HepG2 (cell line): ENCODE data around the gene SPTB. TPM values are rescaled to one million over a fixed set of nuclear protein-coding genes. Genes with fewer than 3 reads are reported as not detected.

Experiments used
- DNMT3B ChIP-seq: conservative IDR thresholded peaks from 2 replicates; pipeline ENCODE4 v1.6.1; 2016; ENCODE audit warnings: missing biosample characterization, control low read depth
- FOSL2 ChIP-seq: sonication (generic); formaldehyde crosslinking; IDR thresholded peaks from 2 replicates; pipeline ENCODE4 v1.4.0; 2020; ENCODE audit warnings: missing genetic modification reagents
- GABPB1 ChIP-seq: IDR thresholded peaks from 2 replicates; pipeline ENCODE4 v1.6.1; 2016; ENCODE audit warnings: mild to moderate bottlenecking, missing genetic modification reagents, moderate library complexity, missing compliant biosample characterization
- HBP1 ChIP-seq: IDR thresholded peaks from 2 replicates; pipeline ENCODE4 v1.6.1; 2016; ENCODE audit warnings: low read depth, control low read depth
- MTERF4 ChIP-seq: sonication (generic); formaldehyde crosslinking; IDR thresholded peaks from 2 replicates; pipeline ENCODE4 v1.8.0; 2023; ENCODE audit warnings: mild to moderate bottlenecking, missing genetic modification reagents
- NCOA1 ChIP-seq: sonication (generic); formaldehyde crosslinking; IDR thresholded peaks from 2 replicates; pipeline ENCODE4 v1.9.0; 2021; ENCODE audit warnings: missing genetic modification reagents
- PAXIP1 ChIP-seq: sonication (generic); formaldehyde crosslinking; conservative IDR thresholded peaks from 2 replicates; pipeline ENCODE4 v1.4.0; 2020; ENCODE audit warnings: mild to moderate bottlenecking, missing genetic modification reagents, moderate library complexity
- RFXAP ChIP-seq: sonication (generic); formaldehyde crosslinking; IDR thresholded peaks from 2 replicates; pipeline ENCODE4 v1.4.0; 2020; ENCODE audit warnings: missing genetic modification reagents, borderline replicate concordance
- ZBTB25 ChIP-seq: IDR thresholded peaks from 2 replicates; pipeline ENCODE4 v1.6.1; 2018; ENCODE audit warnings: missing genetic modification reagents
- ZNF205 ChIP-seq: IDR thresholded peaks from 2 replicates; pipeline ENCODE4 v1.6.1; 2018; ENCODE audit warnings: missing biosample characterization, missing genetic modification reagents
- ZNF367 ChIP-seq: sonication (generic); formaldehyde crosslinking; IDR thresholded peaks from 2 replicates; pipeline ENCODE4 v1.4.0; 2020; ENCODE audit warnings: missing genetic modification reagents, borderline replicate concordance
- ZNF839 ChIP-seq: sonication (generic); formaldehyde crosslinking; IDR thresholded peaks from 2 replicates; pipeline ENCODE4 v1.4.0; 2020; ENCODE audit warnings: missing genetic modification reagents, mild to moderate bottlenecking, borderline replicate concordance
- polyA plus RNA-seq, 8 experiments: library from polyadenylated mRNA; depleted of rRNA in 3 of 8; stranded (reverse) in 7 of 8; unstranded in 1 of 8; fragments of >200 nt; fragmentation: Illumina TruSeq in 4 of 8; extraction: Trizol in 4 of 8; gene quantifications; 2 replicates each; pipeline versions ENCODE4 v1.2.1 to v1.2.3, GENCODE V29; 2011 to 2016; ENCODE audit warnings: low read depth in 4 of 8, missing spikeins in 1 of 8, mixed read lengths in 1 of 8; ENCODE audit not compliant: insufficient read depth in 1 of 8
- total RNA-seq, 5 experiments: library from RNA; depleted of rRNA; stranded (reverse); fragments of >200 nt; fragmentation: Illumina TruSeq; extraction: Trizol; gene quantifications; 2 replicates each; pipeline ENCODE4 v1.2.3, GENCODE V29; 2016; ENCODE audit warnings: low read depth in 1 of 5
- TF ChIP-seq, protein P1 (sequence below): IDR thresholded peaks from 2 replicates; pipeline ENCODE4 v1.6.1; 2016; ENCODE audit warnings: mild to moderate bottlenecking, missing biosample characterization, missing genetic modification reagents
- TF ChIP-seq, protein P2 (sequence below): sonication (generic); formaldehyde crosslinking; IDR thresholded peaks from 2 replicates; pipeline ENCODE4 v1.9.0; 2021; ENCODE audit warnings: mild to moderate bottlenecking, missing genetic modification reagents

SPTB gene
- total and polyA plus RNA-seq, 2 of the 13 experiments (the other 11 are each of a cell fraction or from before 2014, with no cell fraction given), result 0.01 to 0.02 TPM

- no peak for TF ChIP-seq GABPB1 (CRISPR knock-in tag)
- no peak for TF ChIP-seq RFXAP
- TF ChIP-seq ZBTB25, result no peak
- TF ChIP-seq ZNF205 (CRISPR knock-in tag), result no peak
- no peak for TF ChIP-seq ZNF839 (CRISPR knock-in tag)
- TF ChIP-seq DNMT3B, result 0 out of 2 replicates have a peak, but pooled peaks have one; percentile 60
- no peak for TF ChIP-seq NCOA1 (CRISPR knock-in tag)
- no peak for TF ChIP-seq ZNF367 (CRISPR knock-in tag)
- TF ChIP-seq PAXIP1 (CRISPR knock-in tag), result no peak
- 0 out of 2 replicates have a peak, but pooled peaks have one; percentile 26 for TF ChIP-seq HBP1 (CRISPR knock-in tag)
- TF ChIP-seq, protein P1, sequence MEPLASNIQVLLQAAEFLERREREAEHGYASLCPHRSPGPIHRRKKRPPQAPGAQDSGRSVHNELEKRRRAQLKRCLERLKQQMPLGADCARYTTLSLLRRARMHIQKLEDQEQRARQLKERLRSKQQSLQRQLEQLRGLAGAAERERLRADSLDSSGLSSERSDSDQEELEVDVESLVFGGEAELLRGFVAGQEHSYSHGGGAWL, result no peak
- TF ChIP-seq MTERF4 (CRISPR knock-in tag), result no peak
- TF ChIP-seq, protein P2, sequence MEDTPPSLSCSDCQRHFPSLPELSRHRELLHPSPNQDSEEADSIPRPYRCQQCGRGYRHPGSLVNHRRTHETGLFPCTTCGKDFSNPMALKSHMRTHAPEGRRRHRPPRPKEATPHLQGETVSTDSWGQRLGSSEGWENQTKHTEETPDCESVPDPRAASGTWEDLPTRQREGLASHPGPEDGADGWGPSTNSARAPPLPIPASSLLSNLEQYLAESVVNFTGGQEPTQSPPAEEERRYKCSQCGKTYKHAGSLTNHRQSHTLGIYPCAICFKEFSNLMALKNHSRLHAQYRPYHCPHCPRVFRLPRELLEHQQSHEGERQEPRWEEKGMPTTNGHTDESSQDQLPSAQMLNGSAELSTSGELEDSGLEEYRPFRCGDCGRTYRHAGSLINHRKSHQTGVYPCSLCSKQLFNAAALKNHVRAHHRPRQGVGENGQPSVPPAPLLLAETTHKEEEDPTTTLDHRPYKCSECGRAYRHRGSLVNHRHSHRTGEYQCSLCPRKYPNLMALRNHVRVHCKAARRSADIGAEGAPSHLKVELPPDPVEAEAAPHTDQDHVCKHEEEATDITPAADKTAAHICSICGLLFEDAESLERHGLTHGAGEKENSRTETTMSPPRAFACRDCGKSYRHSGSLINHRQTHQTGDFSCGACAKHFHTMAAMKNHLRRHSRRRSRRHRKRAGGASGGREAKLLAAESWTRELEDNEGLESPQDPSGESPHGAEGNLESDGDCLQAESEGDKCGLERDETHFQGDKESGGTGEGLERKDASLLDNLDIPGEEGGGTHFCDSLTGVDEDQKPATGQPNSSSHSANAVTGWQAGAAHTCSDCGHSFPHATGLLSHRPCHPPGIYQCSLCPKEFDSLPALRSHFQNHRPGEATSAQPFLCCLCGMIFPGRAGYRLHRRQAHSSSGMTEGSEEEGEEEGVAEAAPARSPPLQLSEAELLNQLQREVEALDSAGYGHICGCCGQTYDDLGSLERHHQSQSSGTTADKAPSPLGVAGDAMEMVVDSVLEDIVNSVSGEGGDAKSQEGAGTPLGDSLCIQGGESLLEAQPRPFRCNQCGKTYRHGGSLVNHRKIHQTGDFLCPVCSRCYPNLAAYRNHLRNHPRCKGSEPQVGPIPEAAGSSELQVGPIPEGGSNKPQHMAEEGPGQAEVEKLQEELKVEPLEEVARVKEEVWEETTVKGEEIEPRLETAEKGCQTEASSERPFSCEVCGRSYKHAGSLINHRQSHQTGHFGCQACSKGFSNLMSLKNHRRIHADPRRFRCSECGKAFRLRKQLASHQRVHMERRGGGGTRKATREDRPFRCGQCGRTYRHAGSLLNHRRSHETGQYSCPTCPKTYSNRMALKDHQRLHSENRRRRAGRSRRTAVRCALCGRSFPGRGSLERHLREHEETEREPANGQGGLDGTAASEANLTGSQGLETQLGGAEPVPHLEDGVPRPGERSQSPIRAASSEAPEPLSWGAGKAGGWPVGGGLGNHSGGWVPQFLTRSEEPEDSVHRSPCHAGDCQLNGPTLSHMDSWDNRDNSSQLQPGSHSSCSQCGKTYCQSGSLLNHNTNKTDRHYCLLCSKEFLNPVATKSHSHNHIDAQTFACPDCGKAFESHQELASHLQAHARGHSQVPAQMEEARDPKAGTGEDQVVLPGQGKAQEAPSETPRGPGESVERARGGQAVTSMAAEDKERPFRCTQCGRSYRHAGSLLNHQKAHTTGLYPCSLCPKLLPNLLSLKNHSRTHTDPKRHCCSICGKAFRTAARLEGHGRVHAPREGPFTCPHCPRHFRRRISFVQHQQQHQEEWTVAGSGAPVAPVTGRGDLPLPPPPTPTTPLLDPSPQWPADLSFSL (CRISPR knock-in tag), result no peak
- TF ChIP-seq FOSL2 (CRISPR knock-in tag), result peak; percentile 80
Observed at GRCh38 chr14:64720131-64720576, 159.6 kb downstream of the SPTB start (continued).
